CD14-positive monocyte (primary cell): ENCODE results near the gene GYG2. TPM values are rescaled to one million over a fixed set of nuclear protein-coding genes. Genes with fewer than 3 reads are reported as not detected.

Experiments used
- DNase-seq, 3 donors: peaks; one replicate each; pipeline ENCODE4 v3.0.0-alpha.2; 2011 to 2022
- H2AFZ ChIP-seq: 2 replicates; pipeline ENCODE4 v1.6.0; 2012; ENCODE audit warnings: mild to moderate bottlenecking, low read depth, low read length, inconsistent platforms; ENCODE audit not compliant: insufficient read depth, poor library complexity, severe bottlenecking
- H3K27ac ChIP-seq, 2 donors: 1 replicate in 1 of 2; 2 replicates in 1 of 2; pipeline ENCODE4 v1.5.1; 2012 to 2013; ENCODE audit warnings: low read length in 2 of 2, control low read depth in 1 of 2, inconsistent platforms in 1 of 2, low read depth in 1 of 2, mild to moderate bottlenecking in 1 of 2
- H3K27me3 ChIP-seq, 2 donors: one replicate each; pipeline versions ENCODE4 v1.6.0 to v1.6.1; 2011 to 2013; ENCODE audit warnings: low read length in 2 of 2; ENCODE audit not compliant: control insufficient read depth in 2 of 2, insufficient read depth in 2 of 2
- H3K36me3 ChIP-seq, 2 donors: replicated peaks in 1 of 2; 1 replicate in 1 of 2; 2 replicates in 1 of 2; pipeline versions ENCODE4 v1.5.1 to v1.6.1; 2012 to 2013; ENCODE audit warnings: low read length in 2 of 2, control low read depth in 1 of 2, inconsistent platforms in 1 of 2, mild to moderate bottlenecking in 1 of 2; ENCODE audit not compliant: insufficient read depth in 2 of 2, control insufficient read depth in 1 of 2
- H3K4me1 ChIP-seq, 2 donors: 1 replicate in 1 of 2; 2 replicates in 1 of 2; pipeline versions ENCODE4 v1.5.1 to v1.6.1; 2012 to 2013; ENCODE audit warnings: low read length in 2 of 2, control low read depth in 1 of 2, inconsistent platforms in 1 of 2, mild to moderate bottlenecking in 1 of 2, moderate library complexity in 1 of 2; ENCODE audit not compliant: insufficient read depth in 2 of 2, control insufficient read depth in 1 of 2
- H3K4me2 ChIP-seq: replicated peaks from 2 replicates; pipeline ENCODE3; 2012; ENCODE audit warnings: low read length, moderate library complexity, mild to moderate bottlenecking; ENCODE audit not compliant: poor library complexity, severe bottlenecking; ENCODE audit errors: extremely low read depth
- H3K4me3 ChIP-seq, 3 experiments: fragments of 200-600 bp in 1 of 3; sonication (generic) in 1 of 3; replicated peaks in 1 of 3; 1 replicate in 2 of 3; 2 replicates in 1 of 3; pipeline ENCODE4 v1.5.1; 2011 to 2013; ENCODE audit warnings: low read length in 3 of 3, mild to moderate bottlenecking in 3 of 3, control low read depth in 2 of 3, low read depth in 2 of 3, inconsistent platforms in 1 of 3, moderate library complexity in 1 of 3
- H3K79me2 ChIP-seq: 2 replicates; pipeline ENCODE4 v1.6.0; 2012; ENCODE audit warnings: mild to moderate bottlenecking, control low read depth, inconsistent platforms, low read length, moderate library complexity; ENCODE audit not compliant: insufficient read depth
- H3K9ac ChIP-seq: 2 replicates; pipeline ENCODE4 v1.6.0; 2017; ENCODE audit warnings: low read length, mild to moderate bottlenecking; ENCODE audit not compliant: insufficient read depth, poor library complexity, severe bottlenecking
- H3K9me3 ChIP-seq, 2 donors: replicated peaks in 1 of 2; 1 replicate in 1 of 2; 2 replicates in 1 of 2; pipeline versions ENCODE4 v1.5.1 to v1.6.1; 2012 to 2013; ENCODE audit warnings: low read length in 2 of 2, control low read depth in 1 of 2; ENCODE audit not compliant: control insufficient read depth in 1 of 2, insufficient read depth in 1 of 2
- H4K20me1 ChIP-seq: 2 replicates; pipeline ENCODE4 v1.6.0; 2012; ENCODE audit warnings: mild to moderate bottlenecking, low read length, control low read depth, moderate library complexity; ENCODE audit not compliant: insufficient read depth
- H3K27ac Mint-ChIP-seq, 7 donors: one replicate each; pipeline ENCODE4 v1.8.0; 2020; ENCODE audit warnings: mild to moderate bottlenecking in 7 of 7, mixed read lengths in 7 of 7, moderate library complexity in 6 of 7, inconsistent platforms in 2 of 7
- H3K27me3 Mint-ChIP-seq, 3 donors: one replicate each; pipeline ENCODE4 v1.8.0; 2021 to 2022; ENCODE audit warnings: low read depth in 3 of 3, mild to moderate bottlenecking in 3 of 3, mixed read lengths in 3 of 3, moderate library complexity in 3 of 3, inconsistent platforms in 1 of 3
- H3K36me3 Mint-ChIP-seq, 2 donors: one replicate each; pipeline ENCODE4 v1.8.0; 2020; ENCODE audit warnings: mixed read lengths in 2 of 2, inconsistent platforms in 1 of 2, mild to moderate bottlenecking in 1 of 2
- H3K4me1 Mint-ChIP-seq: one replicate; pipeline ENCODE4 v1.8.0; 2020; ENCODE audit warnings: mild to moderate bottlenecking, mixed read lengths
- H3K4me3 Mint-ChIP-seq, 2 donors: one replicate each; pipeline ENCODE4 v1.8.0; 2020; ENCODE audit warnings: mild to moderate bottlenecking in 2 of 2, mixed read lengths in 2 of 2, moderate library complexity in 1 of 2
- H3K9me3 Mint-ChIP-seq, 7 donors: one replicate each; pipeline ENCODE4 v1.8.0; 2020 to 2022; ENCODE audit warnings: mixed read lengths in 7 of 7, mild to moderate bottlenecking in 6 of 7, moderate library complexity in 6 of 7, inconsistent platforms in 2 of 7
- WGBS: methylation state at CpG from one replicate; pipeline ENCODE4 v1.1.5; 2013; ENCODE audit warnings: missing lambda C conversion rate; ENCODE audit not compliant: insufficient coverage; 5-methylcytosine and 5-hydroxymethylcytosine counted together
- intact Hi-C, 2 donors: fragments of 100-400 bp; cut with micrococcal nuclease; formaldehyde crosslinking; loops; one replicate each; pipeline versions ENCODE4 v1.15.0 to v1.15.1; 2023
- polyA plus RNA-seq, 3 donors: library from polyadenylated mRNA; depleted of rRNA in 1 of 3; unstranded in 2 of 3; stranded (reverse) in 1 of 3; fragments of 300-500 nt in 2 of 3; fragments of >200 nt in 1 of 3; fragmentation: Illumina TruSeq in 2 of 3; gene quantifications; 1 replicate in 2 of 3; 2 replicates in 1 of 3; pipeline ENCODE4 v1.2.3, GENCODE V29; 2012 to 2021
- TF ChIP-seq, protein P1 (sequence below): fragments of 200-600 bp; IDR thresholded peaks from one replicate; pipeline ENCODE4 v1.8.0; 2022; ENCODE audit warnings: antibody characterized with exemption, mild to moderate bottlenecking

The GYG2 gene
- polyA plus RNA-seq, 3 donors = not detected

DNA sequence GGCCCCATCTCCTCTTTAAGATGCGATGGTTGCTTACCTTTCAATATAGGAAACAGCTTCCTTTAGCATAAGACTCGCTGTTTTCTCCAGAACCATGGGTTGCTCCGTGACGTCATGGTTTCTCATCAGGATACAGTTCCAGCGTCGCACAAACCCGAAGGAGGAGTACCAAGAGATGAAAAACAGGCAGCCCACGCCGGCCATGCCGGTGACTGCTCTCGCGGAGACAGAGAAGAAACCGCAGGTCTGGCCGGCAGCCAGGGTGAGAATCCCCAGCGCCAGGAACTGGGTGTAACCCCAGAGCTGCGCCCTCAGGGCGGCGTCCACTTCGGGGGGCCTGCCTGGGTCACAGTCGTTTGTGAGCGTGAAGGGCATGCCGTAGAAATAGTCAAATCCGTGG is 89.0 kb downstream of the GYG2 start:
- no peak overlapping the region for H3K27ac Mint-ChIP-seq
- H3K36me3 Mint-ChIP-seq = peaks cover 51 to 92% of the 10 kb centered on the region in 2 donors
- peaks cover 0 to 20% (median 7%) of the 10 kb centered on the region in 7 donors for H3K9me3 Mint-ChIP-seq
- Histone ChIP-seq H3K79me2 (no peaks in the 10 kb centered on the region), H3K4me1 (no peaks in the 10 kb centered on the region), H4K20me1 (no peaks in the 10 kb centered on the region), H3K9me3 (peaks cover 4% of the 10 kb centered on the region in 2 donors), H3K27me3 (no peaks in the 10 kb centered on the region), H3K27ac (no peak overlapping the region), H2AFZ (no peak overlapping the region), H3K36me3 (peaks cover 26 to 87% of the 10 kb centered on the region in 2 donors), H3K4me2 (no peak overlapping the region), H3K4me3 (no peak overlapping the region), H3K9ac (no peak overlapping the region)
- 97% methylated on average over 14 of the region's 23 CpGs for WGBS
- H3K4me3 Mint-ChIP-seq = no peak overlapping the region
- peaks cover 6% of the 10 kb centered on the region for H3K4me1 Mint-ChIP-seq
- no peaks in the 10 kb centered on the region for H3K27me3 Mint-ChIP-seq
- intact Hi-C loops = no loop called here
- no peak for DNase-seq
- TF ChIP-seq, protein P1, sequence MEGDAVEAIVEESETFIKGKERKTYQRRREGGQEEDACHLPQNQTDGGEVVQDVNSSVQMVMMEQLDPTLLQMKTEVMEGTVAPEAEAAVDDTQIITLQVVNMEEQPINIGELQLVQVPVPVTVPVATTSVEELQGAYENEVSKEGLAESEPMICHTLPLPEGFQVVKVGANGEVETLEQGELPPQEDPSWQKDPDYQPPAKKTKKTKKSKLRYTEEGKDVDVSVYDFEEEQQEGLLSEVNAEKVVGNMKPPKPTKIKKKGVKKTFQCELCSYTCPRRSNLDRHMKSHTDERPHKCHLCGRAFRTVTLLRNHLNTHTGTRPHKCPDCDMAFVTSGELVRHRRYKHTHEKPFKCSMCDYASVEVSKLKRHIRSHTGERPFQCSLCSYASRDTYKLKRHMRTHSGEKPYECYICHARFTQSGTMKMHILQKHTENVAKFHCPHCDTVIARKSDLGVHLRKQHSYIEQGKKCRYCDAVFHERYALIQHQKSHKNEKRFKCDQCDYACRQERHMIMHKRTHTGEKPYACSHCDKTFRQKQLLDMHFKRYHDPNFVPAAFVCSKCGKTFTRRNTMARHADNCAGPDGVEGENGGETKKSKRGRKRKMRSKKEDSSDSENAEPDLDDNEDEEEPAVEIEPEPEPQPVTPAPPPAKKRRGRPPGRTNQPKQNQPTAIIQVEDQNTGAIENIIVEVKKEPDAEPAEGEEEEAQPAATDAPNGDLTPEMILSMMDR = no peak

DNA sequence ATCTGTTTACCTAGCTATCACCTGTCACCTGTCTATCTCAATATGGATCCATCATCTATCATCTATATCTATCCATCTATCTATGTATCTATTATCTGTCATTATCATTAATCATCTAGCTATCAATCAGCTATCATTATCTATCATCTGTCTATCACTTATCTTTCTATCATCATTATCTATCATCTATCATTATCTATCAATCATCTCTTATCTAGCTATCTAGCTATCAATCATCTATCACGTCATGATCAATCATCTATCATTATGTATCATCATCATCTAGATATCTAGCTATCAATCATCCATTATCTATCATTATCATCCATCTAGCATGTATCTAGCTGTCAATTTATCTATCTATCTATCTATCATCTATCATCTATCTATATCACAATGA is 92.5 kb downstream of the GYG2 start:
- TF ChIP-seq, protein P1 = no peak
- Mint-ChIP-seq H3K4me3 (no peak overlapping the region), H3K9me3 (peaks cover 0 to 17% (median 7%) of the 10 kb centered on the region in 7 donors), H3K4me1 (peaks cover 8% of the 10 kb centered on the region), H3K27ac (no peak overlapping the region), H3K27me3 (no peaks in the 10 kb centered on the region), H3K36me3 (peaks cover 49 to 87% of the 10 kb centered on the region in 2 donors)
- intact Hi-C loops = no loop called here
- H3K27me3 ChIP-seq = no peaks in the 10 kb centered on the region
- no CpG with 5 or more reads among the region's 1 CpG for WGBS
- peaks cover 28 to 77% of the 10 kb centered on the region in 2 donors for H3K36me3 ChIP-seq
- no peaks in the 10 kb centered on the region for H4K20me1 ChIP-seq
- H2AFZ ChIP-seq = no peak overlapping the region
- no peaks in the 10 kb centered on the region for H3K79me2 ChIP-seq
- no peak overlapping the region for H3K4me2 ChIP-seq
- H3K4me3 ChIP-seq = no peak overlapping the region
- DNase-seq = no peak
- no peak overlapping the region for H3K9ac ChIP-seq
- no peak overlapping the region for H3K27ac ChIP-seq
- H3K4me1 ChIP-seq = no peaks in the 10 kb centered on the region
- H3K9me3 ChIP-seq = peaks cover 4% of the 10 kb centered on the region in 2 donors
